Neutrophil (primary cell): Measurements from ENCODE around the gene KLLN.
"Not testable (repeated sequence)": the region's sequence is repeated elsewhere in the genome, so short reads cannot be mapped to it uniquely, and the experiment has no call there.

Experiments used
- H3K27ac ChIP-seq: fragments of 200-600 bp; sonication (generic); 2 replicates; pipeline ENCODE4 v1.5.1; 2016; ENCODE audit warnings: mild to moderate bottlenecking, moderate library complexity
- H3K27me3 ChIP-seq: fragments of 200-600 bp; sonication (generic); 2 replicates; pipeline ENCODE4 v1.6.0; 2016; ENCODE audit warnings: mild to moderate bottlenecking
- H3K36me3 ChIP-seq: fragments of 200-600 bp; sonication (generic); 2 replicates; pipeline ENCODE4 v1.5.1; 2017
- H3K4me1 ChIP-seq, 2 experiments: fragments of 200-600 bp in 1 of 2; sonication (generic) in 1 of 2; 1 replicate in 1 of 2; 2 replicates in 1 of 2; pipeline versions ENCODE4 v1.5.1 to v1.6.1; 2013 to 2016; ENCODE audit warnings: low read depth in 1 of 2, low read length in 1 of 2, mild to moderate bottlenecking in 1 of 2, moderate library complexity in 1 of 2; ENCODE audit not compliant: control insufficient read depth in 1 of 2, insufficient read depth in 1 of 2
- H3K4me3 ChIP-seq, 2 experiments: fragments of 200-600 bp in 1 of 2; sonication (generic) in 1 of 2; 1 replicate in 1 of 2; 2 replicates in 1 of 2; pipeline ENCODE4 v1.5.1; 2013 to 2016; ENCODE audit warnings: low read depth in 1 of 2, low read length in 1 of 2, mild to moderate bottlenecking in 1 of 2, moderate library complexity in 1 of 2
- H3K9me3 ChIP-seq: fragments of 200-600 bp; sonication (generic); 2 replicates; pipeline ENCODE4 v1.5.1; 2016
- TF ChIP-seq, protein P1 (sequence below): fragments of 200-600 bp; sonication (generic); IDR thresholded peaks from 2 replicates; pipeline ENCODE4 v1.5.1; 2016; ENCODE audit warnings: antibody characterized with exemption

The KLLN gene

DNA sequence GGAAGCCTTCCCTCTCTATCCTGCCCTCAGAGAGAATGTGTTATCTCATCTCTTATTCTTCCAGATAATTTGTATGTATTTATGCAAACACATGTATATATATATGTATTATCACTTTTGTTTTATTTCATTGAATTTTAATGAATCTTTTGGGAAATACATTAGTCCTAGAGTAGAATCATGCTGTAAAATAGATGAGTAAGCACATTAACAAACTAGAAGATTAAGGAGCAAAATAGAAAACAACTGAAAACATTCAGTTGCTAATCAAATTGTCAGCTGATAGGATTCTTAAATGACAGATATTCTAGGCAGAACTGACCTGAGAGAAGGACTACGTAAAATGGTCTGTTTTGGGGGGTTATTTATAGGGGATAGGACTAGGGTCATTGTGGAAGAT lies 11.2 kb downstream of the KLLN start:
- H3K4me1 ChIP-seq, result peaks cover 3 to 4% of the 10 kb centered on the region in 2 experiments
- H3K27ac ChIP-seq, result no peak overlapping the region
- H3K27me3 ChIP-seq, result no peaks in the 10 kb centered on the region
- no peak overlapping the region for H3K4me3 ChIP-seq
- TF ChIP-seq, protein P1, sequence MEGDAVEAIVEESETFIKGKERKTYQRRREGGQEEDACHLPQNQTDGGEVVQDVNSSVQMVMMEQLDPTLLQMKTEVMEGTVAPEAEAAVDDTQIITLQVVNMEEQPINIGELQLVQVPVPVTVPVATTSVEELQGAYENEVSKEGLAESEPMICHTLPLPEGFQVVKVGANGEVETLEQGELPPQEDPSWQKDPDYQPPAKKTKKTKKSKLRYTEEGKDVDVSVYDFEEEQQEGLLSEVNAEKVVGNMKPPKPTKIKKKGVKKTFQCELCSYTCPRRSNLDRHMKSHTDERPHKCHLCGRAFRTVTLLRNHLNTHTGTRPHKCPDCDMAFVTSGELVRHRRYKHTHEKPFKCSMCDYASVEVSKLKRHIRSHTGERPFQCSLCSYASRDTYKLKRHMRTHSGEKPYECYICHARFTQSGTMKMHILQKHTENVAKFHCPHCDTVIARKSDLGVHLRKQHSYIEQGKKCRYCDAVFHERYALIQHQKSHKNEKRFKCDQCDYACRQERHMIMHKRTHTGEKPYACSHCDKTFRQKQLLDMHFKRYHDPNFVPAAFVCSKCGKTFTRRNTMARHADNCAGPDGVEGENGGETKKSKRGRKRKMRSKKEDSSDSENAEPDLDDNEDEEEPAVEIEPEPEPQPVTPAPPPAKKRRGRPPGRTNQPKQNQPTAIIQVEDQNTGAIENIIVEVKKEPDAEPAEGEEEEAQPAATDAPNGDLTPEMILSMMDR, result no peak
- no peaks in the 10 kb centered on the region for H3K9me3 ChIP-seq
- no peaks in the 10 kb centered on the region for H3K36me3 ChIP-seq

DNA sequence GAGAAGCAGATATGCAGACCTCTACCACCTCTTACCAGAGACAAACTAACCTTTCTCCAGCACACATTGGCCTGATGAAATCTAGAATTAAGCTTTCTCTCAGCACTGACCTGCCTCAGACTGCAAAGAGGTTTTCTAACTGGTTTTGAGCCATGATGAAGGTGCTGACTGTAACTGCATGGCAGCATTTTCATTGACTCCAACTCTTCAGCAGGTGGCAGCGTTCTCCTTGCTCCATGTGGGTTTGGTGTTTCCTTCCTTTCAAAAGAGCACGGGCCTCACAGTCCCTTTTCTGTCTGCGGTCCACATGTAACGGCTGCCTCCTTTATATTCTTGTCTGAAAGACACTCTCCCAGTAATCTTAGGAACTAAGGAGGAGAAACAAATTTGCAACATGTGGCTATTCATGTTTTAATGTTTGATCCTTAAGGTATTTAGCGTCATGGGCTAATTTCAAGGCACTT lies 12.6 kb downstream of the KLLN start:
- Histone ChIP-seq H3K4me3 (no peak overlapping the region), H3K9me3 (no peaks in the 10 kb centered on the region), H3K4me1 (peaks cover 3 to 4% of the 10 kb centered on the region in 2 experiments), H3K36me3 (no peaks in the 10 kb centered on the region), H3K27ac (no peak overlapping the region), H3K27me3 (no peaks in the 10 kb centered on the region)
- TF ChIP-seq, protein P1, result peak; percentile 53

DNA sequence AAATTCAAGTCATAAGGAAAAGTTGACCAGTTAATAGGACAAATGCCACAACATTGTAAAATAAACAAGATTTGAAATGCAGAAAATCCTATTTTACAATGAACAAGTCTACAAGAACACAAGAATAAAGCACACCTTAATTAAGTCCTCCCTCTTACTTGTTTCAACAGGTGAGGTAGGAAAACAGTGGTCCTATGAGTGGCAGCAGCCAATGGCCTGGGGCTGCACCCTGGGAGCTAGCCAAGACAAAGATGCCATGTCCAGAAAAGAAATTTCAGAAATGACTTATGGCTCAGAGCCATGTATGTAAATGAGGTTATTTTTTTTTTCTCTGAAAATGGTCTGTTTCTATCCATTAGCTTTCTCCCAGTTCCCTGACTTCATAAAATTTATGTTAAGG lies 14.3 kb downstream of the KLLN start:
- Histone ChIP-seq H3K4me1 (peaks cover 3 to 4% of the 10 kb centered on the region in 2 experiments), H3K36me3 (no peaks in the 10 kb centered on the region), H3K9me3 (no peaks in the 10 kb centered on the region), H3K27me3 (no peaks in the 10 kb centered on the region), H3K27ac (no peak overlapping the region), H3K4me3 (no peak overlapping the region)
- TF ChIP-seq, protein P1, result no peak

DNA sequence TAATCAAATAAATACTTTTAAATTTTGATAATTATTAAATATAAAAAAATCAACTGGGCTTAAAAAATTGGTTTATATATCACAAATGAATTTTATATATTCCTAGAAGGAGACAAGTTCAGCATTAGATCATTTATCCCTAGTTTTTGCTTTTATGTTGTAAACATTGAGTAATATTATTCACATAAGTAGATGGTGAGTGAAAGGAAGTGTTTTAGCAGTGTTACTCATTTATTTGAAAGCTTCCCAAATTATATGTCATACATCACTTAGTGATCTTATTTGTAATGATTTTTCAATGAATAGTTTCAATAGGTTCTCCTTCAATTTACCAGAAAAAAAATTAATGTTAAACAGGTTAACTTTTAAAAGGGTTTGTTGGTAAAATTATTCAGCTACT lies 15.8 kb downstream of the KLLN start:
- H3K9me3 ChIP-seq, result no peaks in the 10 kb centered on the region
- TF ChIP-seq, protein P1, result no peak
- H3K27me3 ChIP-seq, result no peaks in the 10 kb centered on the region
- peaks cover 3 to 4% of the 10 kb centered on the region in 2 experiments for H3K4me1 ChIP-seq
- H3K4me3 ChIP-seq, result no peak overlapping the region
- no peaks in the 10 kb centered on the region for H3K36me3 ChIP-seq
- no peak overlapping the region for H3K27ac ChIP-seq

DNA sequence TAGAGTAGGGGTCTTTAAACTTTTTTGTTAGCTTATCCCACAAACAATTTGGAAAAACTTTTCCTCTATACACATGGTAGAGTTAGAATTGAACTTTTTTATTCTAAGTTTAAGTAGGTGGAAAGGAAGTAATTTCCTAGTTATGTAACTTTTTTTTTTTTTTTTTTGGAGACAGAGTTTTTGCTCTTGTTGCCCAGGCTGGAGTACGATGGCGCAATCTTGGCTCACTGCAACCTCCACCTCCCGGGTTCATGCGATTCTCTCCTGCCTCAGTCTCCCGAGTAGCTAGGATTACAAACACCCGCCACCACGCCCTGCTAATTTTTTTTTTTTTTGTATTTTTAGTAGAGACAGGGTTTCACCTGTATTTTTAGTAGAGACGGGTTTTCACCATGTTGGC lies 16.6 kb downstream of the KLLN start:
- not testable (repeated sequence) for H3K9me3 ChIP-seq, H3K4me1 ChIP-seq, H3K4me3 ChIP-seq, H3K27ac ChIP-seq, H3K36me3 ChIP-seq, H3K27me3 ChIP-seq

DNA sequence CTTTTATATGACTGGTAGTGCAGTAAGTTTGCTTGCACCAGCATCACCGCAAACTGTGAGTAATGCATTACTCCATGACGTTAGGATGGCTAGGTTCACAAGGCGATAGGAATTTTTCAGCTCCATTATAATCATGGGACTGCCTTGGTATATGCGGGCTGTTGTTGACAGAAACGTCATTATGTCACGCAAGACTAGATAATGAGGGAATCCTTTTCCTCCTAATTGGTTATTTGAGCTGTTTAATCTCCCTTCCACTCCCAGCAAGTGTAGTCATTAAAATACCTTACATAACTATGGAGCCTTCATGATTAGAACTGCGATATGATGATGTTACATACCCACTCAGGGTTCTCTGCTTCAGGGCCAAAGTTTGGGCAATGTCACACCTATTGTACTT lies 17.3 kb downstream of the KLLN start:
- H3K9me3 ChIP-seq, result no peaks in the 10 kb centered on the region
- H3K4me1 ChIP-seq, result peaks cover 3 to 4% of the 10 kb centered on the region in 2 experiments
- TF ChIP-seq, protein P1, result no peak
- no peak overlapping the region for H3K27ac ChIP-seq
- H3K36me3 ChIP-seq, result no peaks in the 10 kb centered on the region
- no peaks in the 10 kb centered on the region for H3K27me3 ChIP-seq
- no peak overlapping the region for H3K4me3 ChIP-seq
